BE2C (cell line): Measurements from ENCODE around the gene IGFBP5.

Source experiments
- DNase-seq: peaks from one replicate; pipeline ENCODE4 v3.0.0-alpha.2; 2020
- H3K27me3 ChIP-seq: fragments of 250-450 bp; sonication (Bioruptor Pico); 2 replicates; pipeline ENCODE4 v1.5.1; 2020; ENCODE audit warnings: mild to moderate bottlenecking
- H3K36me3 ChIP-seq: fragments of 250-450 bp; sonication (Bioruptor Pico); 2 replicates; pipeline ENCODE4 v1.5.1; 2020; ENCODE audit warnings: mild to moderate bottlenecking
- H3K4me1 ChIP-seq: fragments of 250-450 bp; sonication (Bioruptor Pico); 2 replicates; pipeline ENCODE4 v1.5.1; 2020
- H3K4me3 ChIP-seq: 2 replicates; pipeline ENCODE4 v1.5.1; 2011; ENCODE audit warnings: low read depth, low read length
- H3K9me3 ChIP-seq: fragments of 250-450 bp; sonication (Bioruptor Pico); 2 replicates; pipeline ENCODE4 v1.5.1; 2020
- CTCF ChIP-seq: IDR thresholded peaks from 2 replicates; pipeline ENCODE4 v1.5.1; 2012; ENCODE audit warnings: mild to moderate bottlenecking, low read depth, low read length

The IGFBP5 gene

GRCh38 chr2:216731465-216731864, 36.1 kb upstream of the IGFBP5 start:
- H3K36me3 ChIP-seq, result no peaks in the 10 kb centered on the region
- no peaks in the 10 kb centered on the region for H3K9me3 ChIP-seq
- no peak for DNase-seq
- peaks cover 13% of the 10 kb centered on the region for H3K4me1 ChIP-seq
- H3K27me3 ChIP-seq, result no peaks in the 10 kb centered on the region
- TF ChIP-seq CTCF, result no peak
- H3K4me3 ChIP-seq, result no peak overlapping the region

GRCh38 chr2:216730871-216731270, 35.5 kb upstream of the IGFBP5 start:
- H3K4me1 ChIP-seq, result peaks cover 9% of the 10 kb centered on the region
- TF ChIP-seq CTCF, result no peak
- H3K36me3 ChIP-seq, result no peaks in the 10 kb centered on the region
- H3K27me3 ChIP-seq, result no peaks in the 10 kb centered on the region
- no peak overlapping the region for H3K4me3 ChIP-seq
- no peaks in the 10 kb centered on the region for H3K9me3 ChIP-seq
- DNase-seq, result no peak

GRCh38 chr2:216727346-216728122, 32.2 kb upstream of the IGFBP5 start:
- no peak for DNase-seq
- TF ChIP-seq CTCF, result no peak
- no peak overlapping the region for H3K4me3 ChIP-seq
- H3K36me3 ChIP-seq, result no peaks in the 10 kb centered on the region
- no peaks in the 10 kb centered on the region for H3K27me3 ChIP-seq
- H3K9me3 ChIP-seq, result no peaks in the 10 kb centered on the region
- no peaks in the 10 kb centered on the region for H3K4me1 ChIP-seq

- Histone ChIP-seq H3K4me3 (no peak overlapping the region), H3K27me3 (no peaks in the 10 kb centered on the region), H3K36me3 (no peaks in the 10 kb centered on the region), H3K9me3 (no peaks in the 10 kb centered on the region), H3K4me1 (no peaks in the 10 kb centered on the region)
- no peak for TF ChIP-seq CTCF
- no peak for DNase-seq
Observed at GRCh38 chr2:216724190-216724589, 28.8 kb upstream of the IGFBP5 start.

- no peaks in the 10 kb centered on the region for H3K9me3 ChIP-seq
- no peaks in the 10 kb centered on the region for H3K27me3 ChIP-seq
- H3K4me3 ChIP-seq, result no peak overlapping the region
- no peak for DNase-seq
- TF ChIP-seq CTCF, result no peak
- no peaks in the 10 kb centered on the region for H3K4me1 ChIP-seq
- H3K36me3 ChIP-seq, result no peaks in the 10 kb centered on the region
Observed at GRCh38 chr2:216721141-216721540, 25.8 kb upstream of the IGFBP5 start.

GRCh38 chr2:216720722-216721121, 25.4 kb upstream of the IGFBP5 start:
- H3K4me3 ChIP-seq, result no peak overlapping the region

More at GRCh38 chr2:216720722-216721121, 25.4 kb upstream of the IGFBP5 start:
- H3K27me3 ChIP-seq, result no peaks in the 10 kb centered on the region
- DNase-seq, result no peak
- no peaks in the 10 kb centered on the region for H3K9me3 ChIP-seq
- H3K36me3 ChIP-seq, result no peaks in the 10 kb centered on the region
- TF ChIP-seq CTCF, result no peak
- no peaks in the 10 kb centered on the region for H3K4me1 ChIP-seq
